ENCODE measurements around the gene LYZL1. TPM values are rescaled to one million over a fixed set of nuclear protein-coding genes. Genes with fewer than 3 reads are reported as not detected.

Gene LYZL1
- total RNA-seq, 6 experiments from 2014 or later: not detected

- Histone ChIP-seq H3K4me1 (no peaks in the 10 kb centered on the region), H3K4me3 (no peak overlapping the region), H3K9me3 (no peaks in the 10 kb centered on the region), H3K27me3 (no peaks in the 10 kb centered on the region), H3K36me3 (no peaks in the 10 kb centered on the region), H3K27ac (no peak overlapping the region)
- DNase-seq (no peak), ATAC-seq (no peak)
- intact Hi-C loops (cut with DNase I): no loop called here
- TF ChIP-seq POLR2A (IDR thresholded peaks at IDR 0.05) (no peak), CTCF (IDR thresholded peaks at IDR 0.05) (no peak)
- 38% methylated on average over 7 of the region's 9 CpGs for WGBS (ENCODE audit: insufficient coverage, low coverage, low lambda C conversion rate, missing lambda C conversion rate)
Observed at GRCh38 chr10:29254123-29255046, 34.5 kb upstream of the LYZL1 start.

- Histone ChIP-seq H3K27ac (no peak overlapping the region), H3K4me3 (no peak overlapping the region), H3K4me1 (no peaks in the 10 kb centered on the region), H3K27me3 (no peaks in the 10 kb centered on the region), H3K9me3 (no peaks in the 10 kb centered on the region), H3K36me3 (no peaks in the 10 kb centered on the region)
- 79% methylated on average over 3 of the region's 3 CpGs for WGBS (ENCODE audit: insufficient coverage, low coverage, low lambda C conversion rate, missing lambda C conversion rate)
- ATAC-seq (no peak), DNase-seq (no peak)
- TF ChIP-seq CTCF (IDR thresholded peaks at IDR 0.05): no peak
- TF ChIP-seq POLR2A (IDR thresholded peaks at IDR 0.05): no peak
- intact Hi-C loops (cut with DNase I): no loop called here
Observed at GRCh38 chr10:29255104-29255503, 33.8 kb upstream of the LYZL1 start.

- no peaks in the 10 kb centered on the region for H3K36me3 ChIP-seq
- no peak overlapping the region for H3K27ac ChIP-seq
- DNase-seq (no peak), ATAC-seq (no peak)
- no peaks in the 10 kb centered on the region for H3K4me1 ChIP-seq
- no peaks in the 10 kb centered on the region for H3K9me3 ChIP-seq
- intact Hi-C loops (cut with DNase I): no loop called here
- no peak overlapping the region for H3K4me3 ChIP-seq
- WGBS (ENCODE audit: insufficient coverage, low coverage, low lambda C conversion rate, missing lambda C conversion rate): 59% methylated on average over 7 of the region's 7 CpGs
- H3K27me3 ChIP-seq: no peaks in the 10 kb centered on the region
- TF ChIP-seq POLR2A (IDR thresholded peaks at IDR 0.05) (no peak), CTCF (IDR thresholded peaks at IDR 0.05) (no peak)
Observed at GRCh38 chr10:29256019-29256418, 32.9 kb upstream of the LYZL1 start.

- H3K9me3 ChIP-seq: no peaks in the 10 kb centered on the region
- ATAC-seq: no peak
- WGBS (ENCODE audit: insufficient coverage, low coverage, low lambda C conversion rate, missing lambda C conversion rate): 40% methylated on average over 1 of the region's 1 CpG
Observed at GRCh38 chr10:29256586-29256985, 32.3 kb upstream of the LYZL1 start.

More at GRCh38 chr10:29256586-29256985, 32.3 kb upstream of the LYZL1 start:
- intact Hi-C loops (cut with DNase I): no loop called here
- Histone ChIP-seq H3K27me3 (no peaks in the 10 kb centered on the region), H3K4me3 (no peak overlapping the region), H3K36me3 (no peaks in the 10 kb centered on the region), H3K27ac (no peak overlapping the region), H3K4me1 (no peaks in the 10 kb centered on the region)
- TF ChIP-seq POLR2A (IDR thresholded peaks at IDR 0.05) (no peak), CTCF (IDR thresholded peaks at IDR 0.05) (no peak)
- no peak for DNase-seq

Data from right lobe of liver (tissue), 6 donors.